Measurements from ENCODE around the gene MRPS14. TPM values are rescaled to one million over a fixed set of nuclear protein-coding genes. Genes with fewer than 3 reads are reported as not detected.
A peak's percentile ranks its signal among the peaks of the same experiment; 100 is the strongest.

The MRPS14 gene
- total and polyA plus RNA-seq, 9 of the 15 experiments (the other 6 are each of a cell fraction or from before 2014, with no cell fraction given), result 38.1 to 231 (median 54.9) TPM

DNA sequence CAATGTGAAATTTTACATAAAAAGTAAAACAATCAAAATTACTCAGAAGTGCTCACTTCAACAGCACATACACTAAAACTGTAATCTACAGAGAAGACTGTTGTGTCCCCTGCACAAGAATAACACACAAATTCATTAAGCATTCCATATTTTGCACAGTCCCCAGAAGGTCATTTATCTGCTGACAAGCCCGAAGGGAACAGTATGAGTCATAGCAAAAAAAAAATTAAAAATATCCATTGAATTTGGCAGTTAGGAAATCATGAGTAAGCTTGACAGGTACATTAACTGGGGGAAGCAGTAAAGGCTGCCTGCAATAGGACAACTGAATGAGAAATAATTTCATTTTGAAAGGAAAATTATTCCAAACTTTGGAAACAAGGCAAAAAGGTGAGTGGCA is 26.7 kb downstream of the MRPS14 start (continued):
- TF ChIP-seq, protein P1, sequence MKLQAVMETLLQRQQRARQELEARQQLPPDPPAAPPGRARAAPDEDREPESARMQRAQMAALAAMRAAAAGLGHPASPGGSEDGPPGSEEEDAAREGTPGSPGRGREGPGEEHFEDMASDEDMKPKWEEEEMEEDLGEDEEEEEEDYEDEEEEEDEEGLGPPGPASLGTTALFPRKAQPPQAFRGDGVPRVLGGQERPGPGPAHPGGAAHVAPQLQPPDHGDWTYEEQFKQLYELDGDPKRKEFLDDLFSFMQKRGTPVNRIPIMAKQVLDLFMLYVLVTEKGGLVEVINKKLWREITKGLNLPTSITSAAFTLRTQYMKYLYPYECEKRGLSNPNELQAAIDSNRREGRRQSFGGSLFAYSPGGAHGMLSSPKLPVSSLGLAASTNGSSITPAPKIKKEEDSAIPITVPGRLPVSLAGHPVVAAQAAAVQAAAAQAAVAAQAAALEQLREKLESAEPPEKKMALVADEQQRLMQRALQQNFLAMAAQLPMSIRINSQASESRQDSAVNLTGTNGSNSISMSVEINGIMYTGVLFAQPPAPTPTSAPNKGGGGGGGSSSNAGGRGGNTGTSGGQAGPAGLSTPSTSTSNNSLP (IDR thresholded peaks at IDR 0.05; ENCODE audit: borderline replicate concordance, low read depth, low read length), result peak; percentile 76; the same call in 1 of the 2 replicates
- TF ChIP-seq ZNF354B (CRISPR knock-in tag; IDR thresholded peaks at IDR 0.05) (no peak), MCM2 (IDR thresholded peaks at IDR 0.05; ENCODE audit: low read depth) (no peak), ZNF239 (CRISPR knock-in tag; IDR thresholded peaks at IDR 0.05) (no peak), EP300 (IDR thresholded peaks at IDR 0.05; ENCODE audit: low read length) (peak; percentile 57; the same call in 1 of the 2 replicates), MYBL2 (IDR thresholded peaks at IDR 0.05; ENCODE audit: low read depth) (no peak), MYBL2 (CRISPR knock-in tag; IDR thresholded peaks at IDR 0.05; ENCODE audit: borderline replicate concordance) (no peak), ZZZ3 (IDR thresholded peaks at IDR 0.05) (no peak), ZNF121 (CRISPR knock-in tag; conservative IDR thresholded peaks at IDR 0.05) (no peak), SMARCA4 (IDR thresholded peaks at IDR 0.05) (peak; percentile 74; the same call in 1 of the 2 replicates), NFE2 (IDR thresholded peaks at IDR 0.05; ENCODE audit: low read depth) (peak; percentile 48), CBX3 (IDR thresholded peaks at IDR 0.05; ENCODE audit: borderline replicate concordance in 1 of 2, low read length in 2 of 2) (peak in 1 of 2 experiments; percentile 91; a peak in 2 of 3 replicates), JUN (IDR thresholded peaks at IDR 0.05; ENCODE audit: borderline replicate concordance, low read depth, low read length) (peak; percentile 79), JUN (CRISPR knock-in tag; IDR thresholded peaks at IDR 0.05; ENCODE audit: borderline replicate concordance) (no peak), MBD2 (IDR thresholded peaks at IDR 0.05; ENCODE audit: borderline replicate concordance, low read depth) (no peak), BHLHE40 (IDR thresholded peaks at IDR 0.05; ENCODE audit: low read length) (no peak), MAFF (IDR thresholded peaks at IDR 0.05; ENCODE audit: low read length) (peak; percentile 19; the same call in 1 of the 2 replicates), ETS2 (tag; IDR thresholded peaks at IDR 0.05; ENCODE audit: borderline replicate concordance, poor library complexity, severe bottlenecking) (no peak), KDM5B (IDR thresholded peaks at IDR 0.05; ENCODE audit: insufficient replicate concordance, low read depth, low read length) (no peak), FOSL1 (tag; conservative IDR thresholded peaks at IDR 0.05) (peak; percentile 92), DACH1 (IDR thresholded peaks at IDR 0.05; ENCODE audit: partially characterized antibody) (no peak), HDGF (IDR thresholded peaks at IDR 0.05) (no peak), HSF4 (CRISPR knock-in tag; IDR thresholded peaks at IDR 0.05; ENCODE audit: borderline replicate concordance) (no peak)
- TF ChIP-seq, protein P2, sequence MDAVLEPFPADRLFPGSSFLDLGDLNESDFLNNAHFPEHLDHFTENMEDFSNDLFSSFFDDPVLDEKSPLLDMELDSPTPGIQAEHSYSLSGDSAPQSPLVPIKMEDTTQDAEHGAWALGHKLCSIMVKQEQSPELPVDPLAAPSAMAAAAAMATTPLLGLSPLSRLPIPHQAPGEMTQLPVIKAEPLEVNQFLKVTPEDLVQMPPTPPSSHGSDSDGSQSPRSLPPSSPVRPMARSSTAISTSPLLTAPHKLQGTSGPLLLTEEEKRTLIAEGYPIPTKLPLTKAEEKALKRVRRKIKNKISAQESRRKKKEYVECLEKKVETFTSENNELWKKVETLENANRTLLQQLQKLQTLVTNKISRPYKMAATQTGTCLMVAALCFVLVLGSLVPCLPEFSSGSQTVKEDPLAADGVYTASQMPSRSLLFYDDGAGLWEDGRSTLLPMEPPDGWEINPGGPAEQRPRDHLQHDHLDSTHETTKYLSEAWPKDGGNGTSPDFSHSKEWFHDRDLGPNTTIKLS (IDR thresholded peaks at IDR 0.05; ENCODE audit: borderline replicate concordance, low read depth), result no peak
- TF ChIP-seq, protein P3, sequence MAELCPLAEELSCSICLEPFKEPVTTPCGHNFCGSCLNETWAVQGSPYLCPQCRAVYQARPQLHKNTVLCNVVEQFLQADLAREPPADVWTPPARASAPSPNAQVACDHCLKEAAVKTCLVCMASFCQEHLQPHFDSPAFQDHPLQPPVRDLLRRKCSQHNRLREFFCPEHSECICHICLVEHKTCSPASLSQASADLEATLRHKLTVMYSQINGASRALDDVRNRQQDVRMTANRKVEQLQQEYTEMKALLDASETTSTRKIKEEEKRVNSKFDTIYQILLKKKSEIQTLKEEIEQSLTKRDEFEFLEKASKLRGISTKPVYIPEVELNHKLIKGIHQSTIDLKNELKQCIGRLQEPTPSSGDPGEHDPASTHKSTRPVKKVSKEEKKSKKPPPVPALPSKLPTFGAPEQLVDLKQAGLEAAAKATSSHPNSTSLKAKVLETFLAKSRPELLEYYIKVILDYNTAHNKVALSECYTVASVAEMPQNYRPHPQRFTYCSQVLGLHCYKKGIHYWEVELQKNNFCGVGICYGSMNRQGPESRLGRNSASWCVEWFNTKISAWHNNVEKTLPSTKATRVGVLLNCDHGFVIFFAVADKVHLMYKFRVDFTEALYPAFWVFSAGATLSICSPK (IDR thresholded peaks at IDR 0.05; ENCODE audit: borderline replicate concordance), result no peak
- TF ChIP-seq, protein P4, sequence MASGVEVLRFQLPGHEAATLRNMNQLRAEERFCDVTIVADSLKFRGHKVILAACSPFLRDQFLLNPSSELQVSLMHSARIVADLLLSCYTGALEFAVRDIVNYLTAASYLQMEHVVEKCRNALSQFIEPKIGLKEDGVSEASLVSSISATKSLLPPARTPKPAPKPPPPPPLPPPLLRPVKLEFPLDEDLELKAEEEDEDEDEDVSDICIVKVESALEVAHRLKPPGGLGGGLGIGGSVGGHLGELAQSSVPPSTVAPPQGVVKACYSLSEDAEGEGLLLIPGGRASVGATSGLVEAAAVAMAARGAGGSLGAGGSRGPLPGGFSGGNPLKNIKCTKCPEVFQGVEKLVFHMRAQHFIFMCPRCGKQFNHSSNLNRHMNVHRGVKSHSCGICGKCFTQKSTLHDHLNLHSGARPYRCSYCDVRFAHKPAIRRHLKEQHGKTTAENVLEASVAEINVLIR (CRISPR knock-in tag; IDR thresholded peaks at IDR 0.05), result no peak

All from K562 (cell line).